Activated naive CD8-positive, alpha-beta T cell treated with anti-CD3 and anti-CD28 coated beads, Interleukin-2, amount 50 U/mL, for 24 hours (primary cell): Measurements from ENCODE around the gene ARL4D.

Source experiments
- ATAC-seq: fragments of 150-1000 bp; cut with Tn5 transposase; one replicate; pipeline ENCODE4 v1.10.0; 2021
- DNase-seq: peaks from one replicate; pipeline ENCODE4 v3.0.0; 2021
- H3K27ac Mint-ChIP-seq: one replicate; pipeline ENCODE4 v1.8.0; 2021; ENCODE audit warnings: mild to moderate bottlenecking, mixed read lengths
- H3K27me3 Mint-ChIP-seq: one replicate; pipeline ENCODE4 v1.8.0; 2021; ENCODE audit warnings: mixed read lengths
- H3K36me3 Mint-ChIP-seq: one replicate; pipeline ENCODE4 v1.8.0; 2021; ENCODE audit warnings: low read depth, mixed read lengths
- H3K4me1 Mint-ChIP-seq: one replicate; pipeline ENCODE4 v1.8.0; 2021; ENCODE audit warnings: mixed read lengths
- H3K4me3 Mint-ChIP-seq: one replicate; pipeline ENCODE4 v1.8.0; 2021; ENCODE audit warnings: mild to moderate bottlenecking, moderate library complexity, mixed read lengths
- H3K9me3 Mint-ChIP-seq: one replicate; pipeline ENCODE4 v1.8.0; 2021; ENCODE audit warnings: mixed read lengths

ARL4D gene

GRCh38 chr17:43398724-43399595 lies at the start of gene ARL4D:
TSS of gene ARL4D (plus strand) at chr17:43398993. CDS start at chr17:43399733, 740 bp downstream.
- Mint-ChIP-seq H3K9me3 (no peaks in the 10 kb centered on the region), H3K27me3 (no peaks in the 10 kb centered on the region), H3K4me1 (peaks cover 15% of the 10 kb centered on the region), H3K27ac (peak within 1 kb of the TSS; percentile 83), H3K36me3 (no peaks in the 10 kb centered on the region), H3K4me3 (peak within 1 kb of the TSS; percentile 85)
- ATAC-seq (peak; percentile 75), DNase-seq (peak; percentile 87)

GRCh38 chr17:43349142-43349541 lies 49.7 kb upstream of the ARL4D start:
- H3K4me1 Mint-ChIP-seq: peaks cover 13% of the 10 kb centered on the region
- peaks cover 38% of the 10 kb centered on the region for H3K9me3 Mint-ChIP-seq
- DNase-seq (no peak), ATAC-seq (no peak)
- H3K27me3 Mint-ChIP-seq: no peaks in the 10 kb centered on the region
- peaks cover 48% of the 10 kb centered on the region for H3K36me3 Mint-ChIP-seq
- no peak overlapping the region for H3K4me3 Mint-ChIP-seq
- H3K27ac Mint-ChIP-seq: no peak overlapping the region

GRCh38 chr17:43350888-43351361 lies 47.9 kb upstream of the ARL4D start:
- Mint-ChIP-seq H3K4me3 (no peak overlapping the region), H3K4me1 (peaks cover 13% of the 10 kb centered on the region), H3K27me3 (no peaks in the 10 kb centered on the region), H3K27ac (no peak overlapping the region), H3K36me3 (peaks cover 44% of the 10 kb centered on the region), H3K9me3 (peaks cover 35% of the 10 kb centered on the region)
- ATAC-seq (no peak), DNase-seq (no peak)

GRCh38 chr17:43351691-43352090 lies 47.1 kb upstream of the ARL4D start:
- peak; percentile 77 for ATAC-seq
- Mint-ChIP-seq H3K9me3 (peaks cover 34% of the 10 kb centered on the region), H3K27me3 (no peaks in the 10 kb centered on the region), H3K36me3 (peaks cover 44% of the 10 kb centered on the region), H3K4me1 (peaks cover 13% of the 10 kb centered on the region), H3K4me3 (no peak overlapping the region), H3K27ac (no peak overlapping the region)
- DNase-seq: no peak

- ATAC-seq (no peak), DNase-seq (no peak)
- H3K4me3 Mint-ChIP-seq: no peak overlapping the region
- H3K27me3 Mint-ChIP-seq: no peaks in the 10 kb centered on the region
- H3K9me3 Mint-ChIP-seq: peaks cover 24% of the 10 kb centered on the region
- no peak overlapping the region for H3K27ac Mint-ChIP-seq
- H3K36me3 Mint-ChIP-seq: peaks cover 34% of the 10 kb centered on the region
- peaks cover 13% of the 10 kb centered on the region for H3K4me1 Mint-ChIP-seq
These were observed 46.0 kb upstream of the ARL4D start for GRCh38 chr17:43352579-43353331.

GRCh38 chr17:43353393-43353792 lies 45.4 kb upstream of the ARL4D start:
- Mint-ChIP-seq H3K27ac (no peak overlapping the region), H3K4me1 (peaks cover 17% of the 10 kb centered on the region), H3K9me3 (peaks cover 18% of the 10 kb centered on the region), H3K4me3 (no peak overlapping the region), H3K27me3 (no peaks in the 10 kb centered on the region), H3K36me3 (peaks cover 29% of the 10 kb centered on the region)
- no peak for ATAC-seq
- DNase-seq: no peak

- no peaks in the 10 kb centered on the region for H3K27me3 Mint-ChIP-seq
- no peak overlapping the region for H3K27ac Mint-ChIP-seq
- ATAC-seq (no peak), DNase-seq (no peak)
- no peak overlapping the region for H3K4me3 Mint-ChIP-seq
- peaks cover 26% of the 10 kb centered on the region for H3K36me3 Mint-ChIP-seq
- H3K4me1 Mint-ChIP-seq: peaks cover 27% of the 10 kb centered on the region
- H3K9me3 Mint-ChIP-seq: peaks cover 12% of the 10 kb centered on the region
These were observed 44.4 kb upstream of the ARL4D start for GRCh38 chr17:43354371-43354770.

- H3K4me3 Mint-ChIP-seq: no peak overlapping the region
- DNase-seq (no peak), ATAC-seq (no peak)
- peaks cover 4% of the 10 kb centered on the region for H3K27me3 Mint-ChIP-seq
- H3K27ac Mint-ChIP-seq: no peak overlapping the region
- H3K4me1 Mint-ChIP-seq: peaks cover 44% of the 10 kb centered on the region
- H3K36me3 Mint-ChIP-seq: peaks cover 21% of the 10 kb centered on the region
- H3K9me3 Mint-ChIP-seq: no peaks in the 10 kb centered on the region
These were observed 42.3 kb upstream of the ARL4D start for GRCh38 chr17:43356450-43356849.

- Mint-ChIP-seq H3K4me3 (no peak overlapping the region), H3K36me3 (peaks cover 16% of the 10 kb centered on the region), H3K27ac (no peak overlapping the region), H3K9me3 (no peaks in the 10 kb centered on the region), H3K4me1 (peaks cover 41% of the 10 kb centered on the region), H3K27me3 (peaks cover 4% of the 10 kb centered on the region)
- DNase-seq (no peak), ATAC-seq (no peak)
These were observed 41.8 kb upstream of the ARL4D start for GRCh38 chr17:43356999-43357398.

- ATAC-seq: no peak
- H3K27me3 Mint-ChIP-seq: peaks cover 4% of the 10 kb centered on the region
- peak overlapping the region; percentile 91 for H3K4me3 Mint-ChIP-seq
- H3K4me1 Mint-ChIP-seq: peaks cover 48% of the 10 kb centered on the region
- no peaks in the 10 kb centered on the region for H3K9me3 Mint-ChIP-seq
- peak overlapping the region; percentile 100 for H3K27ac Mint-ChIP-seq
- no peak for DNase-seq
- H3K36me3 Mint-ChIP-seq: peaks cover 14% of the 10 kb centered on the region
These were observed 39.2 kb upstream of the ARL4D start for GRCh38 chr17:43359469-43360110.

- H3K9me3 Mint-ChIP-seq: no peaks in the 10 kb centered on the region
- peaks cover 14% of the 10 kb centered on the region for H3K36me3 Mint-ChIP-seq
- peak overlapping the region; percentile 91 for H3K4me3 Mint-ChIP-seq
- H3K27ac Mint-ChIP-seq: peak overlapping the region; percentile 100
- H3K4me1 Mint-ChIP-seq: peaks cover 48% of the 10 kb centered on the region
- peaks cover 4% of the 10 kb centered on the region for H3K27me3 Mint-ChIP-seq
- ATAC-seq: peak; percentile 72
- DNase-seq: peak; percentile 65
These were observed 38.4 kb upstream of the ARL4D start for GRCh38 chr17:43360376-43360738.

- H3K27me3 Mint-ChIP-seq: peaks cover 4% of the 10 kb centered on the region
- H3K4me1 Mint-ChIP-seq: peaks cover 53% of the 10 kb centered on the region
- peak overlapping the region; percentile 91 for H3K4me3 Mint-ChIP-seq
- ATAC-seq: peak; percentile 93
- DNase-seq: peak; percentile 84
- H3K9me3 Mint-ChIP-seq: no peaks in the 10 kb centered on the region
- peaks cover 14% of the 10 kb centered on the region for H3K36me3 Mint-ChIP-seq
- peak overlapping the region; percentile 100 for H3K27ac Mint-ChIP-seq
These were observed 37.9 kb upstream of the ARL4D start for GRCh38 chr17:43360739-43361505.

GRCh38 chr17:43363181-43363925 lies 35.4 kb upstream of the ARL4D start:
- ATAC-seq: no peak
- Mint-ChIP-seq H3K9me3 (no peaks in the 10 kb centered on the region), H3K4me1 (peaks cover 72% of the 10 kb centered on the region), H3K4me3 (no peak overlapping the region), H3K27me3 (peaks cover 5% of the 10 kb centered on the region), H3K27ac (peak overlapping the region; percentile 29), H3K36me3 (peaks cover 14% of the 10 kb centered on the region)
- DNase-seq: no peak
